Frontal cortex (tissue), 4 donors: ENCODE data around the gene RGS9BP. TPM values are rescaled to one million over a fixed set of nuclear protein-coding genes. Genes with fewer than 3 reads are reported as not detected.

ENCODE experiments used
- DNase-seq, 2 donors: peaks; one replicate each; pipeline ENCODE4 v3.0.0; 2012; ENCODE audit warnings: low spot score in 2 of 2
- FAIRE-seq: peaks from 2 replicates; lab custom pipeline; 2012; peaks lifted over from hg19 to GRCh38; lab: Jason Lieb, UNC
- total RNA-seq: library from RNA; depleted of rRNA; stranded (reverse); fragments of >200 nt; gene quantifications from one replicate; pipeline ENCODE4 v1.2.3, GENCODE V29; 2014
- donor health status: control.
- donor health status: control.
- donor health status: control.

RGS9BP gene
- total RNA-seq, 1 donor from 2014 or later, result 0.41 TPM

GRCh38 chr19:32666084-32666483, 9.6 kb upstream of the RGS9BP start:
- no peak for DNase-seq
- no peak for FAIRE-seq

GRCh38 chr19:32669310-32669709, 6.3 kb upstream of the RGS9BP start:
- DNase-seq (no peak), FAIRE-seq (no peak)

- DNase-seq (no peak), FAIRE-seq (no peak)
Observed at GRCh38 chr19:32671883-32672593, 3.6 kb upstream of the RGS9BP start.

GRCh38 chr19:32672841-32673240, 2.8 kb upstream of the RGS9BP start:
- no peak for FAIRE-seq

GRCh38 chr19:32673573-32673972, 2.1 kb upstream of the RGS9BP start:
- FAIRE-seq (no peak), DNase-seq (no peak)

More at GRCh38 chr19:32672841-32673240, 2.8 kb upstream of the RGS9BP start:
- DNase-seq, result no peak

GRCh38 chr19:32674153-32674930, 1.3 kb upstream of the RGS9BP start:
- no peak for DNase-seq
- FAIRE-seq, result no peak

- FAIRE-seq, result peak; percentile 83
- peak; percentile 98 to 99 for DNase-seq
Observed at GRCh38 chr19:32674931-32675719, 523 bp upstream of the RGS9BP start, which contains the start of gene ANKRD27. ANKRD27 (minus strand) TSS chr19:32675180; CDS start chr19:32659015, 16,165 bp downstream.

- FAIRE-seq, result no peak
Observed at GRCh38 chr19:32676186-32676894, 692 bp downstream of the RGS9BP start.

GRCh38 chr19:32676895-32677359, 1.3 kb downstream of the RGS9BP start:
- FAIRE-seq (no peak), DNase-seq (no peak)

More at GRCh38 chr19:32676186-32676894, 692 bp downstream of the RGS9BP start:
- no peak for DNase-seq

- DNase-seq, result no peak
- FAIRE-seq, result no peak
Observed at GRCh38 chr19:32677657-32678056, 2.0 kb downstream of the RGS9BP start.

GRCh38 chr19:32680986-32681385, 5.3 kb downstream of the RGS9BP start:
- FAIRE-seq, result no peak

GRCh38 chr19:32682317-32682716, 6.7 kb downstream of the RGS9BP start:
- FAIRE-seq, result no peak
- DNase-seq, result no peak

More at GRCh38 chr19:32680986-32681385, 5.3 kb downstream of the RGS9BP start:
- no peak for DNase-seq

GRCh38 chr19:32686847-32687475, 11.3 kb downstream of the RGS9BP start:
- FAIRE-seq (no peak), DNase-seq (no peak)

GRCh38 chr19:32687681-32688080, 12.0 kb downstream of the RGS9BP start:
- FAIRE-seq, result no peak
- no peak for DNase-seq

- DNase-seq, result no peak
- FAIRE-seq, result no peak
Observed at GRCh38 chr19:32688311-32688710, 12.7 kb downstream of the RGS9BP start.

- DNase-seq (peak; percentile 73 to 80), FAIRE-seq (no peak)
Observed at GRCh38 chr19:32691291-32691951, 15.8 kb downstream of the RGS9BP start, which contains the start of gene NUDT19. NUDT19 (plus strand) TSS chr19:32691821; CDS start chr19:32691961, 140 bp downstream.

GRCh38 chr19:32691952-32692726, 16.5 kb downstream of the RGS9BP start:
- FAIRE-seq (no peak), DNase-seq (peak; percentile 55 to 65)

GRCh38 chr19:32692727-32693061, 17.0 kb downstream of the RGS9BP start:
- DNase-seq, result no peak

More at GRCh38 chr19:32692727-32693061, 17.0 kb downstream of the RGS9BP start:
- no peak for FAIRE-seq
